GM21529 (cell line): ENCODE data around the gene BICRA.
"Not testable (repeated sequence)": the region's sequence is repeated elsewhere in the genome, so short reads cannot be mapped to it uniquely, and the experiment has no call there.

Experiments used
- ATAC-seq: cut with Tn5 transposase; IDR thresholded peaks from one replicate; pipeline ENCODE4 v1.9.1; 2021; ENCODE audit not compliant: unreplicated experiment

The BICRA gene

GRCh38 chr19:47707135-47707925, 98.4 kb downstream of the BICRA start:
- ATAC-seq = no peak

GRCh38 chr19:47711652-47712242, 102.8 kb downstream of the BICRA start:
- ATAC-seq = no peak

GRCh38 chr19:47713046-47714021, 104.4 kb downstream of the BICRA start, which contains the start of gene EHD2:
Gene EHD2 (plus strand): TSS chr19:47713422. CDS start chr19:47716613, 3,191 bp downstream.
- ATAC-seq = no peak

GRCh38 chr19:47714339-47714738, 105.4 kb downstream of the BICRA start:
- no peak for ATAC-seq

GRCh38 chr19:47714855-47715254, 105.9 kb downstream of the BICRA start:
- ATAC-seq = not testable (repeated sequence)

GRCh38 chr19:47716270-47716937, 107.5 kb downstream of the BICRA start:
- ATAC-seq = no peak

GRCh38 chr19:47718415-47719046, 109.6 kb downstream of the BICRA start:
- ATAC-seq = not testable (repeated sequence)

- no peak for ATAC-seq
Observed at GRCh38 chr19:47719047-47719859, 110.3 kb downstream of the BICRA start.

- no peak for ATAC-seq
Observed at GRCh38 chr19:47720669-47721422, 111.9 kb downstream of the BICRA start.

- no peak for ATAC-seq
Observed at GRCh38 chr19:47723581-47723940, 114.6 kb downstream of the BICRA start.

GRCh38 chr19:47725759-47726401, 116.9 kb downstream of the BICRA start:
- ATAC-seq = no peak

GRCh38 chr19:47726467-47726866, 117.5 kb downstream of the BICRA start:
- ATAC-seq = no peak

- not testable (repeated sequence) for ATAC-seq
Observed at GRCh38 chr19:47728295-47728694, 119.4 kb downstream of the BICRA start.

- ATAC-seq = no peak
Observed at GRCh38 chr19:47729468-47729798, 120.5 kb downstream of the BICRA start.

GRCh38 chr19:47729799-47730520, 121.0 kb downstream of the BICRA start:
- no peak for ATAC-seq

GRCh38 chr19:47730521-47730889, 121.6 kb downstream of the BICRA start:
- no peak for ATAC-seq

GRCh38 chr19:47730910-47731309, 122.0 kb downstream of the BICRA start:
- ATAC-seq = no peak

- no peak for ATAC-seq
Observed at GRCh38 chr19:47735131-47735530, 126.2 kb downstream of the BICRA start.
